HepG2 (cell line): Measurements from ENCODE around the gene SLC12A1. TPM values are rescaled to one million over a fixed set of nuclear protein-coding genes. Genes with fewer than 3 reads are reported as not detected.

ENCODE experiments used
- ATAC-seq: fragments of 200-7000 bp; cut with Tn5 transposase; 3 replicates; pipeline ENCODE4 v1.9.1; 2020; ENCODE audit warnings: mild to moderate bottlenecking, moderate library complexity
- BruUV-seq: library from RNA; stranded (reverse); fragments of 400-500 nt; replicated peaks from 2 replicates; lab custom pipeline; 2021; lab: Mats Ljungman, UMichigan
- CTCF ChIA-PET: fragments of 300-600 bp; formaldehyde crosslinking; extraction: SDS; loops from one replicate; lab custom pipeline; 2021; ENCODE audit warnings: low total read pairs, inconsistent platforms, low intra/inter-chr PET ratio; lab: Yijun Ruan, JAX
- POLR2A ChIA-PET: fragments of 350-600 bp; sonication (Branson Sonifier 250); formaldehyde crosslinking; loops from one replicate; lab custom pipeline; 2020; ENCODE audit warnings: antibody characterized with exemption, inconsistent platforms; lab: Yijun Ruan, JAX
- DNase-seq: peaks from one replicate; pipeline ENCODE4 v3.0.0-alpha.2; 2015; ENCODE audit warnings: low spot score
- FAIRE-seq: peaks from 3 replicates; lab custom pipeline; 2011; peaks lifted over from hg19 to GRCh38; lab: Jason Lieb, UNC
- H2AFZ ChIP-seq: one replicate; pipeline ENCODE4 v1.6.1; 2011; ENCODE audit warnings: low read length, inconsistent platforms
- H3K27ac ChIP-seq: fragments of 300-600 bp; 3 replicates; pipeline ENCODE4 v1.8.0; 2011; ENCODE audit warnings: mixed run types, mild to moderate bottlenecking, mixed read lengths, low read length, inconsistent platforms; ENCODE audit not compliant: insufficient read depth; ENCODE audit errors: extremely low read length
- H3K27me3 ChIP-seq, 2 experiments: fragments of 200-600 bp in 1 of 2; 2 replicates in 1 of 2; 3 replicates in 1 of 2; pipeline versions ENCODE4 v1.6.0 to v1.8.0; 2011; ENCODE audit warnings: low read length in 2 of 2, mild to moderate bottlenecking in 2 of 2, moderate library complexity in 2 of 2, inconsistent platforms in 1 of 2; ENCODE audit not compliant: insufficient read depth in 2 of 2, control insufficient read depth in 1 of 2
- H3K36me3 ChIP-seq, 2 experiments: fragments of 200-600 bp in 1 of 2; replicated peaks in 1 of 2; 2 replicates in 1 of 2; 3 replicates in 1 of 2; pipeline versions ENCODE4 v1.5.1 to v1.8.0; 2011; ENCODE audit warnings: low read length in 2 of 2, inconsistent platforms in 1 of 2; ENCODE audit not compliant: insufficient read depth in 2 of 2, control insufficient read depth in 1 of 2
- H3K4me1 ChIP-seq: 2 replicates; pipeline ENCODE4 v1.5.1; 2012; ENCODE audit warnings: low read length, inconsistent platforms; ENCODE audit not compliant: insufficient read depth
- H3K4me2 ChIP-seq: 2 replicates; pipeline ENCODE4 v1.6.0; 2011; ENCODE audit warnings: low read depth, low read length, inconsistent platforms
- H3K4me3 ChIP-seq, 3 experiments: fragments of 200-600 bp in 1 of 3; sonication (generic), shearing (Covaris generic) in 1 of 3; replicated peaks in 1 of 3; 2 replicates each; pipeline ENCODE4 v1.5.1; 2011 to 2016; ENCODE audit warnings: low read length in 3 of 3, inconsistent platforms in 2 of 3, low read depth in 2 of 3, mild to moderate bottlenecking in 2 of 3, control low read depth in 1 of 3, mixed read lengths in 1 of 3; ENCODE audit not compliant: insufficient read depth in 1 of 3
- H3K79me2 ChIP-seq: one replicate; pipeline ENCODE4 v1.6.1; 2011; ENCODE audit warnings: low read length, inconsistent platforms; ENCODE audit not compliant: insufficient read depth
- H3K9ac ChIP-seq: 2 replicates; pipeline ENCODE4 v1.6.0; 2011; ENCODE audit warnings: mild to moderate bottlenecking, low read depth, low read length, inconsistent platforms; ENCODE audit not compliant: insufficient read depth
- H3K9me3 ChIP-seq: 2 replicates; pipeline ENCODE4 v1.5.1; 2012; ENCODE audit warnings: mild to moderate bottlenecking, low read length
- H4K20me1 ChIP-seq: 2 replicates; pipeline ENCODE4 v1.6.0; 2011; ENCODE audit warnings: inconsistent platforms, mild to moderate bottlenecking, low read length, moderate library complexity; ENCODE audit not compliant: insufficient read depth
- CHD4 ChIP-seq: fragments of 200-600 bp; sonication (generic); IDR thresholded peaks from 2 replicates; pipeline ENCODE4 v1.7.0; 2017; ENCODE audit warnings: mild to moderate bottlenecking, low read length, borderline replicate concordance
- HNF4A ChIP-seq: sonication (generic); formaldehyde crosslinking; IDR thresholded peaks from 2 replicates; pipeline ENCODE4 v1.4.0; 2020; ENCODE audit warnings: missing genetic modification reagents
- MEIS2 ChIP-seq: sonication (generic); formaldehyde crosslinking; IDR thresholded peaks from 2 replicates; pipeline ENCODE4 v1.9.0; 2021; ENCODE audit warnings: mild to moderate bottlenecking, missing genetic modification reagents
- MXI1 ChIP-seq: IDR thresholded peaks from 3 replicates; pipeline ENCODE4 v1.6.1; 2012; ENCODE audit warnings: low read depth, low read length, inconsistent platforms, borderline replicate concordance
- PBX3 ChIP-seq: sonication (generic); formaldehyde crosslinking; IDR thresholded peaks from 2 replicates; pipeline ENCODE4 v1.8.1; 2023; ENCODE audit warnings: missing genetic modification reagents, inconsistent platforms, borderline replicate concordance
- POLR2G ChIP-seq: fragments of 200-400 bp; formaldehyde crosslinking; IDR thresholded peaks from 2 replicates; pipeline ENCODE4 v1.6.1; 2018; ENCODE audit warnings: mild to moderate bottlenecking, low read depth, low read length, moderate library complexity
- REXO4 ChIP-seq: sonication (generic); formaldehyde crosslinking; IDR thresholded peaks from 2 replicates; pipeline ENCODE4 v1.8.0; 2022; ENCODE audit warnings: missing genetic modification reagents, mild to moderate bottlenecking, borderline replicate concordance
- TBP ChIP-seq: sonication (generic); formaldehyde crosslinking; IDR thresholded peaks from 2 replicates; pipeline ENCODE4 v1.5.0; 2020; ENCODE audit warnings: missing genetic modification reagents
- TEAD2 ChIP-seq: sonication (generic); formaldehyde crosslinking; IDR thresholded peaks from 2 replicates; pipeline ENCODE4 v1.9.0; 2021; ENCODE audit warnings: missing genetic modification reagents
- WIZ ChIP-seq: sonication (generic); formaldehyde crosslinking; IDR thresholded peaks from 2 replicates; pipeline ENCODE4 v1.5.1; 2020; ENCODE audit warnings: mild to moderate bottlenecking, missing genetic modification reagents
- ZBTB7B ChIP-seq: sonication (generic); formaldehyde crosslinking; IDR thresholded peaks from 2 replicates; pipeline ENCODE4 v1.4.0; 2020; ENCODE audit warnings: missing genetic modification reagents
- ZNF747 ChIP-seq: sonication (generic); formaldehyde crosslinking; IDR thresholded peaks from 2 replicates; pipeline ENCODE4 v1.8.1; 2023; ENCODE audit warnings: missing genetic modification reagents, mild to moderate bottlenecking, borderline replicate concordance
- WGBS: methylation state at CpG from one replicate; pipeline ENCODE4 v1.1.6; 2017; ENCODE audit warnings: low lambda C conversion rate; 5-methylcytosine and 5-hydroxymethylcytosine counted together
- in situ Hi-C: cut with HindIII; loops from 2 replicates; pipeline ENCODE4 v1.10.0; 2017; ENCODE audit warnings: low pct_unique_long_range_greater_than_20kb; ENCODE audit not compliant: extremely low pct_ligation_motif_present
- intact Hi-C: fragments of 100-400 bp; cut with micrococcal nuclease; formaldehyde crosslinking; loops from one replicate; pipeline ENCODE4 v1.10.0; 2022; ENCODE audit not compliant: unreplicated experiment
- polyA plus RNA-seq, 8 experiments: library from polyadenylated mRNA; depleted of rRNA in 3 of 8; stranded (reverse) in 7 of 8; unstranded in 1 of 8; fragments of >200 nt; fragmentation: Illumina TruSeq in 4 of 8; extraction: Trizol in 4 of 8; gene quantifications; 2 replicates each; pipeline versions ENCODE4 v1.2.1 to v1.2.3, GENCODE V29; 2011 to 2016; ENCODE audit warnings: low read depth in 4 of 8, missing spikeins in 1 of 8, mixed read lengths in 1 of 8; ENCODE audit not compliant: insufficient read depth in 1 of 8
- total RNA-seq, 5 experiments: library from RNA; depleted of rRNA; stranded (reverse); fragments of >200 nt; fragmentation: Illumina TruSeq; extraction: Trizol; gene quantifications; 2 replicates each; pipeline ENCODE4 v1.2.3, GENCODE V29; 2016; ENCODE audit warnings: low read depth in 1 of 5
- TF ChIP-seq, protein P1 (sequence below), 2 experiments: IDR thresholded peaks; 2 replicates each; pipeline ENCODE4 v1.6.1; 2011 to 2012; ENCODE audit warnings: low read length in 2 of 2, borderline replicate concordance in 1 of 2, low read depth in 1 of 2, mild to moderate bottlenecking in 1 of 2, moderate library complexity in 1 of 2
- TF ChIP-seq, protein P2 (sequence below): sonication (generic); formaldehyde crosslinking; IDR thresholded peaks from 2 replicates; pipeline ENCODE4 v1.5.1; 2020; ENCODE audit warnings: missing genetic modification reagents, mild to moderate bottlenecking, borderline replicate concordance
- TF ChIP-seq, protein P3 (sequence below): IDR thresholded peaks from 2 replicates; pipeline ENCODE4 v1.6.1; 2018; ENCODE audit warnings: missing genetic modification reagents, mild to moderate bottlenecking, missing compliant biosample characterization
- TF ChIP-seq, protein P4 (sequence below): sonication (generic); formaldehyde crosslinking; IDR thresholded peaks from 2 replicates; pipeline ENCODE4 v1.5.1; 2020; ENCODE audit warnings: mild to moderate bottlenecking, missing genetic modification reagents

The SLC12A1 gene
- total and polyA plus RNA-seq, 2 of the 13 experiments (the other 11 are each of a cell fraction or from before 2014, with no cell fraction given): not detected

DNA sequence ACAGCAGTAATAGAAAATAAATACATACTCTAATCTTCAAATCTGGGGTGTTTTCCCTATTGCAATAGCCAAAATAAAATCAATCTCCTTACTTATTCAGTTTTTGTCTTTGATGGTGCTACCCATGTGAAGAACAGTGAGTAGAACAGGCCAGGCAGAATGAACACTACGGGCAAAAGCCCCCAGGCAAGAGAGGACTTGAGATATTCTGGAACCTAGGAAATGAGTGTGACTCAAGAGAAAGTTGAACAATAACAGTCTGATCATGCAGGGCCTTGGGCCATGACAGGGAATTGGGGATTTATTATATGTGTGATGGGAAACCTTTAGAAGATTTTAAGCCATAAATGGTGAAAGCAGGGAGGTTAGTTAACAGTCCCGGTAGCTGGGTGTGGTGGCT lies 111.1 kb downstream of the SLC12A1 start:
- Histone ChIP-seq H3K36me3 (no peaks in the 10 kb centered on the region), H3K4me3 (no peak overlapping the region), H3K9ac (no peak overlapping the region), H3K27me3 (peaks cover 0 to 12% of the 10 kb centered on the region in 2 experiments; a peak in 2 of 5 replicates), H3K79me2 (no peaks in the 10 kb centered on the region), H3K4me2 (no peak overlapping the region), H2AFZ (no peak overlapping the region), H4K20me1 (no peaks in the 10 kb centered on the region), H3K27ac (no peak overlapping the region), H3K9me3 (no peaks in the 10 kb centered on the region), H3K4me1 (no peaks in the 10 kb centered on the region)
- in situ Hi-C loops (no loop called here), intact Hi-C loops (no loop called here)
- POLR2A ChIA-PET: no interaction called here
- ATAC-seq (no peak), FAIRE-seq (no peak), DNase-seq (no peak)
- WGBS: 52% methylated on average over 2 of the region's 2 CpGs
- BruUV-seq: no TSS peak
- CTCF ChIA-PET: no interaction called here
- TF ChIP-seq ZNF747 (CRISPR knock-in tag): no peak
- TF ChIP-seq, protein P1, sequence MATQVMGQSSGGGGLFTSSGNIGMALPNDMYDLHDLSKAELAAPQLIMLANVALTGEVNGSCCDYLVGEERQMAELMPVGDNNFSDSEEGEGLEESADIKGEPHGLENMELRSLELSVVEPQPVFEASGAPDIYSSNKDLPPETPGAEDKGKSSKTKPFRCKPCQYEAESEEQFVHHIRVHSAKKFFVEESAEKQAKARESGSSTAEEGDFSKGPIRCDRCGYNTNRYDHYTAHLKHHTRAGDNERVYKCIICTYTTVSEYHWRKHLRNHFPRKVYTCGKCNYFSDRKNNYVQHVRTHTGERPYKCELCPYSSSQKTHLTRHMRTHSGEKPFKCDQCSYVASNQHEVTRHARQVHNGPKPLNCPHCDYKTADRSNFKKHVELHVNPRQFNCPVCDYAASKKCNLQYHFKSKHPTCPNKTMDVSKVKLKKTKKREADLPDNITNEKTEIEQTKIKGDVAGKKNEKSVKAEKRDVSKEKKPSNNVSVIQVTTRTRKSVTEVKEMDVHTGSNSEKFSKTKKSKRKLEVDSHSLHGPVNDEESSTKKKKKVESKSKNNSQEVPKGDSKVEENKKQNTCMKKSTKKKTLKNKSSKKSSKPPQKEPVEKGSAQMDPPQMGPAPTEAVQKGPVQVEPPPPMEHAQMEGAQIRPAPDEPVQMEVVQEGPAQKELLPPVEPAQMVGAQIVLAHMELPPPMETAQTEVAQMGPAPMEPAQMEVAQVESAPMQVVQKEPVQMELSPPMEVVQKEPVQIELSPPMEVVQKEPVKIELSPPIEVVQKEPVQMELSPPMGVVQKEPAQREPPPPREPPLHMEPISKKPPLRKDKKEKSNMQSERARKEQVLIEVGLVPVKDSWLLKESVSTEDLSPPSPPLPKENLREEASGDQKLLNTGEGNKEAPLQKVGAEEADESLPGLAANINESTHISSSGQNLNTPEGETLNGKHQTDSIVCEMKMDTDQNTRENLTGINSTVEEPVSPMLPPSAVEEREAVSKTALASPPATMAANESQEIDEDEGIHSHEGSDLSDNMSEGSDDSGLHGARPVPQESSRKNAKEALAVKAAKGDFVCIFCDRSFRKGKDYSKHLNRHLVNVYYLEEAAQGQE (IDR thresholded peaks at IDR 0.05; ENCODE audit: borderline replicate concordance in 1 of 2, low read depth in 1 of 2, low read length in 2 of 2): no peak
- TF ChIP-seq PBX3 (CRISPR knock-in tag): no peak
- no peak for TF ChIP-seq MEIS2 (CRISPR knock-in tag)
- no peak for TF ChIP-seq REXO4 (CRISPR knock-in tag)
- no peak for TF ChIP-seq MXI1
- no peak for TF ChIP-seq TBP (CRISPR knock-in tag)
- TF ChIP-seq TEAD2: no peak
- TF ChIP-seq, protein P2, sequence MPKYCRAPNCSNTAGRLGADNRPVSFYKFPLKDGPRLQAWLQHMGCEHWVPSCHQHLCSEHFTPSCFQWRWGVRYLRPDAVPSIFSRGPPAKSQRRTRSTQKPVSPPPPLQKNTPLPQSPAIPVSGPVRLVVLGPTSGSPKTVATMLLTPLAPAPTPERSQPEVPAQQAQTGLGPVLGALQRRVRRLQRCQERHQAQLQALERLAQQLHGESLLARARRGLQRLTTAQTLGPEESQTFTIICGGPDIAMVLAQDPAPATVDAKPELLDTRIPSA (CRISPR knock-in tag): no peak
- TF ChIP-seq HNF4A: no peak
- TF ChIP-seq CHD4: no peak
- TF ChIP-seq, protein P3, sequence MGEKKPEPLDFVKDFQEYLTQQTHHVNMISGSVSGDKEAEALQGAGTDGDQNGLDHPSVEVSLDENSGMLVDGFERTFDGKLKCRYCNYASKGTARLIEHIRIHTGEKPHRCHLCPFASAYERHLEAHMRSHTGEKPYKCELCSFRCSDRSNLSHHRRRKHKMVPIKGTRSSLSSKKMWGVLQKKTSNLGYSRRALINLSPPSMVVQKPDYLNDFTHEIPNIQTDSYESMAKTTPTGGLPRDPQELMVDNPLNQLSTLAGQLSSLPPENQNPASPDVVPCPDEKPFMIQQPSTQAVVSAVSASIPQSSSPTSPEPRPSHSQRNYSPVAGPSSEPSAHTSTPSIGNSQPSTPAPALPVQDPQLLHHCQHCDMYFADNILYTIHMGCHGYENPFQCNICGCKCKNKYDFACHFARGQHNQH (CRISPR knock-in tag): no peak
- TF ChIP-seq, protein P4, sequence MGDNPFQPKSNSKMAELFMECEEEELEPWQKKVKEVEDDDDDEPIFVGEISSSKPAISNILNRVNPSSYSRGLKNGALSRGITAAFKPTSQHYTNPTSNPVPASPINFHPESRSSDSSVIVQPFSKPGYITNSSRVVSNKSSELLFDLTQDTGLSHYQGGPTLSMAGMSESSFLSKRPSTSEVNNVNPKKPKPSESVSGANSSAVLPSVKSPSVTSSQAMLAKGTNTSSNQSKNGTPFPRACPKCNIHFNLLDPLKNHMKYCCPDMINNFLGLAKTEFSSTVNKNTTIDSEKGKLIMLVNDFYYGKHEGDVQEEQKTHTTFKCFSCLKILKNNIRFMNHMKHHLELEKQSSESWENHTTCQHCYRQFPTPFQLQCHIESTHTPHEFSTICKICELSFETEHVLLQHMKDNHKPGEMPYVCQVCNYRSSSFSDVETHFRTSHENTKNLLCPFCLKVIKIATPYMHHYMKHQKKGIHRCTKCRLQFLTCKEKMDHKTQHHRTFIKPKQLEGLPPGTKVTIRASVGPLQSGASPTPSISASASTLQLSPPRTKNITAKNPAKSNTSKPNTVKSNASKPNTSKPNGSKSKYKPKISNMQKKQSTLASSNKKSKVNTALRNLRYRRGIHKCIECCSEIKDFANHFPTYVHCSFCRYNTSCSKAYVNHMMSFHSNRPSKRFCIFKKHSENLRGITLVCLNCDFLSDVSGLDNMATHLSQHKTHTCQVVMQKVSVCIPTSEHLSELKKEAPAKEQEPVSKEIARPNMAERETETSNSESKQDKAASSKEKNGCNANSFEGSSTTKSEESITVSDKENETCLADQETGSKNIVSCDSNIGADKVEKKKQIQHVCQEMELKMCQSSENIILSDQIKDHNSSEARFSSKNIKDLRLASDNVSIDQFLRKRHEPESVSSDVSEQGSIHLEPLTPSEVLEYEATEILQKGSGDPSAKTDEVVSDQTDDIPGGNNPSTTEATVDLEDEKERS: no peak
- no peak for TF ChIP-seq WIZ
- no peak for TF ChIP-seq ZBTB7B
- TF ChIP-seq POLR2G: no peak
